ENCODE results near the gene RUVBL2. TPM values are rescaled to one million over a fixed set of nuclear protein-coding genes. Genes with fewer than 3 reads are reported as not detected.

The RUVBL2 gene
- total RNA-seq, 1 experiment from 2014 or later, result 270 TPM

- TF ChIP-seq EGR1 (IDR thresholded peaks at IDR 0.05; ENCODE audit: low read depth) (no peak), CEBPB (IDR thresholded peaks at IDR 0.05; ENCODE audit: low read depth) (no peak), RAD21 (IDR thresholded peaks at IDR 0.05; ENCODE audit: low read depth) (no peak), ZNF274 (IDR thresholded peaks at IDR 0.05; ENCODE audit: low read depth, low read length) (no peak)
Measured at GRCh38 chr19:49061000-49061399, 67.3 kb downstream of the RUVBL2 start (continued).

GRCh38 chr19:49061445-49061844 is 67.8 kb downstream of the RUVBL2 start:
- no peaks in the 10 kb centered on the region for H3K9me3 ChIP-seq (ENCODE audit: control insufficient read depth in 1 of 2, insufficient read depth in 1 of 2, low read depth in 1 of 2, low read length in 2 of 2)
- ChIA-PET RAD21 (ENCODE audit: low non-redundant PET in 1 of 2, low total read pairs in 2 of 2, uncharacterized antibody in 2 of 2, unreplicated experiment in 2 of 2) (no interaction called here), CTCF (interaction anchor here (1.5 kb wide), 1 partner anchor 13 kb away, joined by 6 read pairs; no protein-coding TSS in a partner anchor), POLR2A (no interaction called here)
- H4K20me1 ChIP-seq (ENCODE audit: insufficient read depth), result no peaks in the 10 kb centered on the region
- no TSS peak for BruUV-seq (replicated peaks)
- ATAC-seq (no peak), DNase-seq (ENCODE audit: low read depth, low spot score) (no peak)
- H3K27ac ChIP-seq (ENCODE audit: low read depth, low read length), result no peak overlapping the region
- no peaks in the 10 kb centered on the region; the same call in 1 of the 2 replicates for H3K79me2 ChIP-seq (ENCODE audit: insufficient read depth, low read length)
- no peak overlapping the region for H2AFZ ChIP-seq (ENCODE audit: low read depth, low read length, poor library complexity, severe bottlenecking)
- no peaks in the 10 kb centered on the region for H3K36me3 ChIP-seq (ENCODE audit: control insufficient read depth in 1 of 2, insufficient read depth in 2 of 2, low read length in 2 of 2)
- H3K9me2 ChIP-seq (ENCODE audit: insufficient read depth), result no peaks in the 10 kb centered on the region
- H3K4me2 ChIP-seq (ENCODE audit: low read length), result no peak overlapping the region
- TF ChIP-seq CEBPB (IDR thresholded peaks at IDR 0.05; ENCODE audit: low read depth) (no peak), FOSL1 (IDR thresholded peaks at IDR 0.05; ENCODE audit: low read depth) (no peak), JUND (IDR thresholded peaks at IDR 0.05) (no peak), ELF1 (IDR thresholded peaks at IDR 0.05; ENCODE audit: borderline replicate concordance, low read depth) (no peak), EGR1 (IDR thresholded peaks at IDR 0.05; ENCODE audit: low read depth) (no peak), RAD21 (IDR thresholded peaks at IDR 0.05; ENCODE audit: low read depth) (no peak)
- intact Hi-C loops (cut with micrococcal nuclease), result no loop called here
- no peak overlapping the region for H3K9ac ChIP-seq (ENCODE audit: low read length)
- no peak overlapping the region for H3K4me3 ChIP-seq (replicated peaks in 1 of 2; ENCODE audit: low read depth in 1 of 2, low read length in 2 of 2)
- H3K27me3 ChIP-seq (ENCODE audit: insufficient read depth, low read length), result no peaks in the 10 kb centered on the region
- peaks cover 36 to 88% of the 10 kb centered on the region in 2 experiments for H3K4me1 ChIP-seq (ENCODE audit: control insufficient read depth in 1 of 2, insufficient read depth in 2 of 2, low read length in 2 of 2)

- Histone ChIP-seq H3K9ac (ENCODE audit: low read length) (peak overlapping the region; percentile 67), H3K4me1 (ENCODE audit: control insufficient read depth in 1 of 2, insufficient read depth in 2 of 2, low read length in 2 of 2) (peaks cover 35 to 76% of the 10 kb centered on the region in 2 experiments), H3K4me3 (replicated peaks in 1 of 2; ENCODE audit: low read depth in 1 of 2, low read length in 2 of 2) (peak overlapping the region; percentile 42 to 56), H2AFZ (ENCODE audit: low read depth, low read length, poor library complexity, severe bottlenecking) (no peak overlapping the region), H3K4me2 (ENCODE audit: low read length) (peak overlapping the region; percentile 89), H4K20me1 (ENCODE audit: insufficient read depth) (no peaks in the 10 kb centered on the region), H3K9me2 (ENCODE audit: insufficient read depth) (no peaks in the 10 kb centered on the region), H3K27me3 (ENCODE audit: insufficient read depth, low read length) (no peaks in the 10 kb centered on the region), H3K36me3 (ENCODE audit: control insufficient read depth in 1 of 2, insufficient read depth in 2 of 2, low read length in 2 of 2) (no peaks in the 10 kb centered on the region), H3K79me2 (ENCODE audit: insufficient read depth, low read length) (no peaks in the 10 kb centered on the region), H3K9me3 (ENCODE audit: control insufficient read depth in 1 of 2, insufficient read depth in 1 of 2, low read depth in 1 of 2, low read length in 2 of 2) (no peaks in the 10 kb centered on the region), H3K27ac (ENCODE audit: low read depth, low read length) (peak overlapping the region; percentile 69)
- DNase-seq (ENCODE audit: low read depth, low spot score), result no peak
- no peak for TF ChIP-seq CBX3 (IDR thresholded peaks at IDR 0.05; ENCODE audit: low read depth)
- no peak for TF ChIP-seq ATF3 (IDR thresholded peaks at IDR 0.05)
- TF ChIP-seq RAD21 (IDR thresholded peaks at IDR 0.05; ENCODE audit: low read depth), result no peak
- no peak for TF ChIP-seq EGR1 (IDR thresholded peaks at IDR 0.05; ENCODE audit: low read depth)
- TF ChIP-seq SP1 (IDR thresholded peaks at IDR 0.05; ENCODE audit: low read depth), result no peak
- TF ChIP-seq JUND (IDR thresholded peaks at IDR 0.05), result no peak
- no peak for TF ChIP-seq EZH2 (IDR thresholded peaks at IDR 0.05)
- no peak for TF ChIP-seq MAX (IDR thresholded peaks at IDR 0.05)
- TF ChIP-seq EZH2phosphoT487 (IDR thresholded peaks at IDR 0.05; ENCODE audit: borderline replicate concordance), result no peak
- TF ChIP-seq ZFX (IDR thresholded peaks at IDR 0.05), result no peak
- TF ChIP-seq CTCF (IDR thresholded peaks at IDR 0.05 in 2 of 3, conservative IDR thresholded peaks at IDR 0.05 in 1 of 3; ENCODE audit: borderline replicate concordance in 1 of 3, insufficient read depth in 1 of 3, low read depth in 2 of 3, low read length in 2 of 3), result no peak
- ChIA-PET POLR2A (no interaction called here), RAD21 (ENCODE audit: low non-redundant PET in 1 of 2, low total read pairs in 2 of 2, uncharacterized antibody in 2 of 2, unreplicated experiment in 2 of 2) (interaction anchor here in 1 of 2 experiments (0.6 to 0.8 kb wide), 2 partner anchors 12 to 71 kb away, joined by 3 read pairs; partner anchors contain the start of genes GYS1 and RUVBL2), CTCF (interaction anchor here (0.6 to 1.8 kb wide), 3 partner anchors 10 to 64 kb away, joined by 4 to 18 read pairs (median 4); no protein-coding TSS in a partner anchor)
- intact Hi-C loops (cut with micrococcal nuclease), result no loop called here
- ATAC-seq, result peak; percentile 49
- BruUV-seq (replicated peaks), result no TSS peak
Measured at GRCh38 chr19:49064029-49064629, 70.4 kb downstream of the RUVBL2 start.
